ENCODE results near the gene SGSH.

SGSH gene

DNA sequence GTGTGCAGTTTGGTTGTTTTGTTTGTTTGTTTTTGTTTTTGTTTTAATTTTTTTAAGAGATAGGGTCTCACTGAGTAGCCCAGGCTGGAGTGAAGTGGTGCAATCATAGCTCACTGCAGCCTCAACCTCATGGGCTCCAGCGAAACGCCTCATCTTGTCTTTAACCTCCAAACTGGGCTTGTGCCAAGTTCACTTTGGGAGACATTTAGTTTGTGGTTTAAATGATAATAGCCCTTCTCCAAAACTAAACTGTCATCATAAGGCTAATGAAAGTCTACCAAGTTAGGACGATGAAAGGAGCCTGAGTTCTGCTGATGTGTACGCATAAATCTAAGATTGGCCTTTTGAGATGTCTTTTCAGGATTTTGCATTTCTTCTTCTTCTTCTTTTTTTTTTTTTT is 56.8 kb downstream of the SGSH start:
- no peak overlapping the region for H3K4me3 ChIP-seq (ENCODE audit: low read depth, low read length, poor library complexity, severe bottlenecking)
- H3K79me2 ChIP-seq (ENCODE audit: insufficient read depth, low read length): no peaks in the 10 kb centered on the region
- H3K9me2 ChIP-seq (ENCODE audit: low read depth, low read length): no peaks in the 10 kb centered on the region
- H3K9me3 ChIP-seq (ENCODE audit: low read length): no peaks in the 10 kb centered on the region
- H3K27ac ChIP-seq (ENCODE audit: low read depth, low read length, poor library complexity, severe bottlenecking): no peak overlapping the region
- H3K4me2 ChIP-seq (ENCODE audit: low read length): no peak overlapping the region
- H2AFZ ChIP-seq (ENCODE audit: low read length): no peak overlapping the region
- no peaks in the 10 kb centered on the region for H3K36me3 ChIP-seq (ENCODE audit: insufficient read depth, low read length)
- H3K27me3 ChIP-seq (ENCODE audit: insufficient read depth, low read length): no peaks in the 10 kb centered on the region; the same call in 1 of the 2 replicates
- no peak overlapping the region for H3K9ac ChIP-seq (ENCODE audit: low read length)
- TF ChIP-seq, protein P1, sequence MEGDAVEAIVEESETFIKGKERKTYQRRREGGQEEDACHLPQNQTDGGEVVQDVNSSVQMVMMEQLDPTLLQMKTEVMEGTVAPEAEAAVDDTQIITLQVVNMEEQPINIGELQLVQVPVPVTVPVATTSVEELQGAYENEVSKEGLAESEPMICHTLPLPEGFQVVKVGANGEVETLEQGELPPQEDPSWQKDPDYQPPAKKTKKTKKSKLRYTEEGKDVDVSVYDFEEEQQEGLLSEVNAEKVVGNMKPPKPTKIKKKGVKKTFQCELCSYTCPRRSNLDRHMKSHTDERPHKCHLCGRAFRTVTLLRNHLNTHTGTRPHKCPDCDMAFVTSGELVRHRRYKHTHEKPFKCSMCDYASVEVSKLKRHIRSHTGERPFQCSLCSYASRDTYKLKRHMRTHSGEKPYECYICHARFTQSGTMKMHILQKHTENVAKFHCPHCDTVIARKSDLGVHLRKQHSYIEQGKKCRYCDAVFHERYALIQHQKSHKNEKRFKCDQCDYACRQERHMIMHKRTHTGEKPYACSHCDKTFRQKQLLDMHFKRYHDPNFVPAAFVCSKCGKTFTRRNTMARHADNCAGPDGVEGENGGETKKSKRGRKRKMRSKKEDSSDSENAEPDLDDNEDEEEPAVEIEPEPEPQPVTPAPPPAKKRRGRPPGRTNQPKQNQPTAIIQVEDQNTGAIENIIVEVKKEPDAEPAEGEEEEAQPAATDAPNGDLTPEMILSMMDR (IDR thresholded peaks at IDR 0.05; ENCODE audit: low read length): no peak
- no peak for TF ChIP-seq EZH2 (IDR thresholded peaks at IDR 0.05; ENCODE audit: borderline replicate concordance, low read length)
- peaks cover 4% of the 10 kb centered on the region for H3K4me1 ChIP-seq (ENCODE audit: insufficient read depth, low read length, severe bottlenecking)
- H4K20me1 ChIP-seq (ENCODE audit: insufficient read depth, low read length): no peaks in the 10 kb centered on the region
- no peaks in the 10 kb centered on the region for H3F3A ChIP-seq (ENCODE audit: insufficient read depth, low read length)

DNA sequence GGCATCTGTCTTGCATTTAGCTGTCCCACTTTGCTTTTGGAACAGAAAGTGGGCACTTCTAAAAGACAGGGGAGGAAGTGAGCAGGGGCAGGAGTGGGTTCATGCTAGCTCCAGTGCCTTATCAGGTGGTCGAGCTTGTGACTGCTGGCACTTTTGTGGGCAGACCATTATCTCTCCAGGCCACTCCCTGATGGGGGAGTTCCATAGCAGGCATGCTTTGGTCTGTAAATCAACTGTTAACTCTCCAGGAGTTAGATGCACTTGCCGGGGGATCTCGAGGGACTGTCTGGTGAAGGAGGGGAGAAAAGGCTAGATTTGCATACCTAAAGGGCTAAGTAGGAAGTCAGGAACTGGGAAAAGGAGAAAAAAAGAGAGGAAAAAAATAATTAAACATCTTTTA is 59.6 kb downstream of the SGSH start:
- peaks cover 14% of the 10 kb centered on the region for H3K9me3 ChIP-seq (ENCODE audit: low read length)
- H3K9ac ChIP-seq (ENCODE audit: low read length): no peak overlapping the region
- H3K4me2 ChIP-seq (ENCODE audit: low read length): no peak overlapping the region
- no peak overlapping the region for H2AFZ ChIP-seq (ENCODE audit: low read length)
- no peaks in the 10 kb centered on the region for H3K9me2 ChIP-seq (ENCODE audit: low read depth, low read length)
- H3F3A ChIP-seq (ENCODE audit: insufficient read depth, low read length): no peaks in the 10 kb centered on the region
- no peak overlapping the region for H3K27ac ChIP-seq (ENCODE audit: low read depth, low read length, poor library complexity, severe bottlenecking)
- no peaks in the 10 kb centered on the region for H4K20me1 ChIP-seq (ENCODE audit: insufficient read depth, low read length)
- TF ChIP-seq, protein P1 (IDR thresholded peaks at IDR 0.05; ENCODE audit: low read length): no peak
- no peak for TF ChIP-seq EZH2 (IDR thresholded peaks at IDR 0.05; ENCODE audit: borderline replicate concordance, low read length)
- H3K4me1 ChIP-seq (ENCODE audit: insufficient read depth, low read length, severe bottlenecking): peaks cover 4% of the 10 kb centered on the region
- H3K4me3 ChIP-seq (ENCODE audit: low read depth, low read length, poor library complexity, severe bottlenecking): no peak overlapping the region
- H3K79me2 ChIP-seq (ENCODE audit: insufficient read depth, low read length): no peaks in the 10 kb centered on the region
- no peaks in the 10 kb centered on the region; the same call in 1 of the 2 replicates for H3K27me3 ChIP-seq (ENCODE audit: insufficient read depth, low read length)
- H3K36me3 ChIP-seq (ENCODE audit: insufficient read depth, low read length): no peaks in the 10 kb centered on the region
